HG03066 (cell line): ENCODE data around the gene PSMD13.
A peak's percentile ranks its signal among the peaks of the same experiment; 100 is the strongest.
"Not testable (repeated sequence)": the region's sequence is repeated elsewhere in the genome, so short reads cannot be mapped to it uniquely, and the experiment has no call there.

ENCODE experiments used
- ATAC-seq: cut with Tn5 transposase; IDR thresholded peaks from one replicate; pipeline ENCODE4 v1.9.1; 2021; ENCODE audit warnings: low read depth; ENCODE audit not compliant: unreplicated experiment

The PSMD13 gene

GRCh38 chr11:216081-216974 lies 20.4 kb upstream of the PSMD13 start:
- no peak for ATAC-seq

DNA sequence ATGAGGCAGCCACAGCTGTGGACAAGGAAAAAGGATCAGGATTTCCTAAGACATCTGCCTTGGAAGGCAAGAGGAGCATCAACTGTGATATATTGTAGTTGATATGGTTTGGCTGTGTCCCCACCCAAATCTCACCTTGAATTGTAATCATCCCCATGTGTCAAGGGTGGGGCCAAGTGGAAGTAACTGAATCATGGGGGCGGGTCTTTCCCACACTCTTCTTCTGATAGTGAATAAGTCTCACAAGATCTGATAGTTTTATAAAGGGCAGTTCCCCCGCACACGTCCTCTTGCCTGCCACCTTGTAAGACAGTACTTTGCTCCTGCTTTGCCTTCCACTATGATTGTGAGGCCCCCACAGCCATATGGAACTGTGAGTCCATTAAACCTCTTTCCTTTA lies 19.1 kb upstream of the PSMD13 start:
- ATAC-seq, result no peak

DNA sequence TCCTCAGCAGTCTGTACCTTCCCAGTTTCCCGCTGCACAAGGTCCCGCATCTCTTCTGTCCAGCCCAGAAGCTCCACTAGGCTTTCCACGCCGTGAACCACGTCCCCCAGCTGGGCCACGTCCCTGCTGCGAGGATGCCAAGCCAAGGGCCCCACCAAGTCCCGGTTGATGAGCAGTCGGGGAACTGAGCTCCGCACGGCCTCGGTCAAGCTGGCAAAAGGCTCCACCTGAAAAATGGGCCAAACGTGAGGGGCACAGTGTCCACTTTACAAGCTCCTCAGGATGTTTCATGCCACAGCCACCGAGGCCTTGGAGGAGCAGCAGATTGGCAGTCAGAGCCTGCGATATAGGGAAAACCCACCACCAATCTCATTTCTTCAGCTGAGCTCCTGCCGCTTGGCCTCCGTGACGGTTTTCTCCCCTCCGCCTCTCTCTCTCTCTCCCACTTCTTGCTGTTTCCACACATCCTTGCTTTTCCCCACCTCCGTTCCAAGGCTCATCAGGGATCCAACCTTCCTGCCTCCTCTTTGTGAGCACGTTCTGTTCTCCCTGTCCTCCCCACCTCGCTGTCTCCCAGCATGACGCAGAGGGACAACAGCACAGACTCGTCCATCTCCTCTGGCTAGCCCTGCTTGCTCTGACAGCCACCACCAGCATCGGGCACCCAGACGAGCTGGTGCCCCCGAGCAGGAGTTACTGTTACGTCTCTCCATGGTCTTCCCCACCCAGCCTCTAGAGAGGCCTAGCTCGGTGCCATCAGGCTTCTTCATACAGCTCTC lies 17.8 kb upstream of the PSMD13 start:
- ATAC-seq, result no peak

GRCh38 chr11:220641-221215 lies 16.0 kb upstream of the PSMD13 start:
- not testable (repeated sequence) for ATAC-seq

DNA sequence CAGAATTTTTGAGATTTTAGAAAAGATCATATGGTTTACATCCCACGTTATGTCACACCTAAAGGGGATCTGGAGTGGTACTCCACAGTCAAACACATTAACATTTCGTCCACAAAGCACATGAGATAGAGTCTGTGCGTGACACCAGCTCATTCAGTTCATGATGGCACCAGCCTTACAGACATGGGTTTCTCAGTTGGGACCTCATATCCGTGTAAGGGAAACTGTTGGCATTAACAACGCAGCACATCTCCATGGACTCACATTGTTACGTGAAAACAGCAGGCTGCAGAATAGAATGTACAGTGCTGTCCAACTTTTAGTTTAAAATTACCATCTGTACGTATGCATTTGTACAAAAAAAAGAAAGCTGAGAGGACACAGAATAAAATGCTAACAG lies 15.2 kb upstream of the PSMD13 start:
- ATAC-seq, result no peak

DNA sequence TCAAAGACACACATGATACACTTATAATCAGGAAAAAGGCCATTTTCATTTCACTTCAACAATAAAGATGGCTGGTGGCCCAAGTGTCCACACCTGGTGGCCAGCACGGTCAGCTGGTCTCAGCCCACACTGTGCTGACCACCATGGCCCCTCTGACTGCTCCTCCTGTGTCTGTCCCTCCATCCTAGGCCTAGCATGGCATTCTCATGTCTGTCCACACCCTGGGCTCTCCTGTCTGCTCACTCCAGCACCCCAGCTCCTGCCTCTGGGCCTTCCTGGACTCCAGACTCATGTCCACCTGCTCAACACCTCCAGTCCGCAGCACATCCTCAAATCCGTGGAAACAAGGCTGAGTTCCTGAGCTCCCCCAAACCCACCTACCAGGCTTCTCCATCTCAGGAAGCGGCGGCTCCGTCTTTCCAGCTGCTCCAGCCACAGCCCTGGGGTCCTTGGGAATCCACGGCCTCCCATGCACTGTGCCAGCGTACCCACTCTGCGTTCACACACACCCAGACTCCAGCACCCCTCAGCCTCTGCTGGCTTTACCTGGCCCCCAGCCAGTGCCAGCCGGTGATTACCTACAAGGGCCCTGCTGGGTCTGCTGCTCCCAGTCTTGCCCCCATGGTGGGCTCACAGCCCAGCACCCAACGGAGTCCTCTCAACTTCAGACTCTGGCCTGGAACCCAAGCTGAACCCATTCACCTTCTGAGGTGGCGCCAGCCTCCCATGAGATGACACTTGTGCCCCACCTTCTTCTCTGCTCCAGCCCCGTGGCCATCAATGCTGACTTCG lies 14.6 kb upstream of the PSMD13 start:
- ATAC-seq, result no peak

DNA sequence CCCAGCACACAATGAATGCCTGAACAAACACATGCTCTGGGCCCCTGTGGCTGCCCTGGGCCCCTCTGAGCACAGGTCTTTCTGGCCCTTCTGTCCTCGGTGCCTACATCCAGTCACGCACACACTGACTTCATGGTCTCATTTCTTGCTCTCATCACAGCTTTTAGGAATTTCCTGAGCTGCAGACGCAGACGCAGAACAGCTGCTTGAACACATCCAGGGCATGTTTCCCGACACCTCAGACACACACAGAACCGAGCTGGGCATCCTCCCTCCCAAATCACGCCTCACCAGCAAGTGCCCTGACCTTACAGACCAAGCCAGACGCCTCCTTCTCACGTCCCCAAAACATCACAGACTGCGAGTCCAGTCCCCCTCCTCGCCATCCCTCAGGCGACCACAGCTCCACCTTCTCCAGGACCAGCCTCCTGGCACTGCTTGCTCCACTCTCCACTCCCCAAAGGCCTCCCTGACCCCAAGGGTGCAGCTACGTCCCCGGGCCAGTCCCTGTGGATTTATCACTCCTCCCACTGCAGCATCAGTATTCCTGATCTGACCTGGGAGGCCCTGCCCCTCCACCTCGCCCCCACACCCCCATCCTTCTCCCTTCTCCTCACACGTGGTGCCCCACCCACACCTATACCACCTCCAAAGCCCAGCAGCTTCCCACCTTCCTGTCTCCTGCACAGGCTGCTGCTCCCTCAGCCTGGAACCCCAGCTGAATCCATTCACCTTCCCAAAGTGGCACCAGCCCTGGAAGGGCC lies 13.6 kb upstream of the PSMD13 start:
- no peak for ATAC-seq

- ATAC-seq, result no peak
Observed at GRCh38 chr11:223884-224283, 12.9 kb upstream of the PSMD13 start.

DNA sequence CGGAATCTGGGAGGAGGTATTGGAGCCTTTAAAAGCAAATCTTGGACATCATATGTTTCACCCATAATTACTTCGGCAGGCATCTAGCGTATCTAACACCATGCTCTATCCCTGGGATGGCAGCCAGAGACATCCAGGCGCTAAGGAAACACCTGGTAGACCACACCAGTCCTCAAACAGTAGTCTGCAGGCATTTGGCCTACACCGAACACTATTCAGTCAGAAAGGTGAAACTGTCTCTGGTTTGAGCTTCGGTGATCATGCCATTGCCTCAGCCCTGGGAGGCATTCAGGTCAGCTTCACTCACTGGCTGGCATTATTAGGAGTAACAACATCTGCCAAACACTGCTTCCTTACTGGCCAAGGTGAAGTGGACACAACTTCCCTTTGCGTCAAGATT lies 12.4 kb upstream of the PSMD13 start:
- ATAC-seq, result no peak

DNA sequence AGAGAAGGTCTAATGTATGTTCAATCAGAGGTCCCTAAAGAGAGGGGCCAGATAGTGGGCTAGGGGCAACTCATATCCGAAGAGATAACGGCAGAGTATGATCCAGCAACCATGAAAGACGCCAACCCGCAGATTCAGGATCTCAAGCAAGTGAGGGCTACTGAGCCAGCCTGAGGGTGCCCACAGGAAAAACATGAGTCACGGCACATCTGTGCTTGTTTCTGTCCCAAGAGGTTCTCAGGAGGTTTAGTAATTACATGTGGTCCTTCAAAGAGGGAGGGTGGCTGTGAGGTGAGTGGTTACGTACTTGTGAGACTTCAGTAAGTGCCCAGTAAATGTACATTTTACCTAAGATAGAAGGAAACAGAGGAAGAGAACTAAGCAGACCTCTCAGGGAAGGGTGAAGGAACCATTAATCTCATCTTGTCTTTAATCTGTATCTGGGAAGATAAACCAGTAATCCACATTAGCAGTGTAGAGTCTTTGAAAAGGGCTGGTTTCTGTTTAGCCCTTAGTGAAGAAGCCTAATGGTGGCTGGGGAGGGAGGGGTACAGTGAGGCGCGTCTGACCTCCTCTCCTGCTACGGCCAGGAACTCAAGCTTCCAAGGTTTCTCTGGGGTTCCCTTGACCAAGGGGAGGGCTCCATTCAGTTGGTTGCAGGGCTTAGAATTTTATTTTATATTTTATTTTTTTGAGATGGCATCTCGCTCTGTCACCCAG lies 10.9 kb upstream of the PSMD13 start:
- no peak for ATAC-seq

GRCh38 chr11:227824-228379 lies 8.9 kb upstream of the PSMD13 start:
- ATAC-seq, result no peak

DNA sequence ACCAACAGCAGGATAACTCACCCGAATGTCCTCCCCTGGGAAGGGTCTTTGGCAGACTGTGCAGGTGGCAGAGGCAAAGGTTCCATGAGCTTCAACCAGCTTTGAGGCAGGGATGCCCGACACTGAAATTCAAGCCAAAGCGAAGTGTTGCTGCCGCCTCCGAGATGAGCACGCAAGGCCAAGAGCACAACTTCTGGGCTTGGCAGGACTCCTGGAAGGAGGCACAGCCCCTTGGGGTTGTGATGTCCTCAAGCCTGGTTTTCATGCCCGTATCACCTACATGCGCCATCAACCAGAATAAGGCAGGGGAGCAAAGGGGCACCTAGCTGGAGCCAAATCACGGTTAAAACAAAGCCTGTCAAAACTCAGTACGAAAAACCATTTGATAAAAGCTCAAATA lies 6.3 kb upstream of the PSMD13 start:
- no peak for ATAC-seq

DNA sequence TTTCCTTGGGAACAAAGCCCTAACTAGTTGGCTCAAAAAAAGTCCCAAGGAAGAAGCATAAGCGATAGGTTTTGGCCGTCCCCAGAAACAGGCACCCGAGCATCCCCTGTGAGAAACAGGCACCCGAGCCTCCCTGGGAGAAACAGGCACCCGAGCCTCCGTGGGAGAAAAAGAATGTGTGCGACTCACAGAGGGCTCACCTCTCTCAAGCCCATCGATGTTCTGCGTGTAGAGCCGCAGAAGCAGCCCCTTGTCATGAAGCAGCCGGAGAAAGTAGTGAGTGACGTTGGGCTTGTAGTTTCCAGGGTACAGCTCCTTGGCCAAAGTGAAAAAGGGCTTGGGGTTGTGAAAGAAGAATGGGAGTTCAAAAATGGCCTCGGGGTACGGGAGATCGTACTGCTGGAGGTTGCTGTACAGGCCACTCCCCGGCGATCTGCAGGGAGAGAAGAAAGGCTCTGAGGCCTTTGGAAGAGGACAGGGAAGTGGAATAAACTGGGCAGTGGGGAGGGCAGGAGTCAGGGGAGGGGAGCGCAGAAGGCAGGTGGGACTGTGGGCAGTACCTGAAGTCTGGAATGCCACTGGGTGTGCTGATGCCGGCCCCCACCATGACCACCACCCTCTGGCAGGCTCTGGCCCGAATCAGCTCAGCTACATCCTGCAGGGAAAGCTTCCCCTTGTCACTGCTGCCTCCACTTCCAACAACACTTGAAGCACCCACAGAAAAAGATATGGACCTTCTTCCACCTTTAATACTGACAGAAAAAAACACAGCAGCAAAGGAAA lies 3.8 kb upstream of the PSMD13 start:
- no peak for ATAC-seq

DNA sequence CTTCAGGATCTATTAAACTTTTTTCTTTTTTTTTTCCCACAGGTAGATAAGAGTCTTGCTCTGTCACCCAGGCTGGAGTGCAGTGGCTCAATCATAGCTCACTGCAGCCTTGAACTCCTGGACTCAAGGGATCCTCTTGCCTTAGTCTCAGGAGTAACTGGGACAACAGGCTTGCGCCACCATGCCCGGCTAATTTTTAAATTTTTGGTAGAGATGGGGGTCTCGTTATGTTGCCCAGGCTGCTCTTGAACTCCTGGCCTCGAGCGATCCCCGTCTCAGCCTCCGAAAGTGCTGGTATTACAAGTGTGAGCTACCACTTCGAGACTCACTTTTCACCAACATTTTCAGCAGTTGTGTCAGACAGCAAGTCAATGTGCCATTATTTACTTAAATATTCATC lies 1.6 kb upstream of the PSMD13 start:
- ATAC-seq, result no peak

- peak; percentile 20 for ATAC-seq
Observed at GRCh38 chr11:235609-235996, 1.2 kb upstream of the PSMD13 start.

GRCh38 chr11:235997-236773 lies 591 bp upstream of the PSMD13 start, which contains the start of gene SIRT3:
Gene SIRT3, minus strand, starts transcription at chr11:236342. Its CDS starts 14 bp downstream, at chr11:236328.
- ATAC-seq, result peak; percentile 59

GRCh38 chr11:238346-238745 lies 1.6 kb downstream of the PSMD13 start:
- ATAC-seq, result not testable (repeated sequence)
